SU-DHL-6 (cell line): Measurements from ENCODE around the gene TRAT1.

ENCODE experiments used
- H2AFZ ChIP-seq: fragments of 200-600 bp; sonication (generic); 2 replicates; pipeline ENCODE4 v1.6.1; 2014; ENCODE audit warnings: low read depth, mild to moderate bottlenecking, moderate library complexity, mixed read lengths, antibody characterized with exemption, low read length; ENCODE audit not compliant: severe bottlenecking
- H3F3A ChIP-seq: fragments of 200-600 bp; shearing (Covaris generic); 2 replicates; pipeline ENCODE4 v1.6.0; 2016; ENCODE audit warnings: antibody characterized with exemption, mild to moderate bottlenecking; ENCODE audit not compliant: insufficient read depth
- H3K27ac ChIP-seq: fragments of 200-600 bp; sonication (generic); 2 replicates; pipeline ENCODE4 v1.5.1; 2016; ENCODE audit warnings: low read depth, mild to moderate bottlenecking, low read length, moderate library complexity, mixed read lengths
- H3K27me3 ChIP-seq: fragments of 200-600 bp; sonication (generic), shearing (Covaris generic); 2 replicates; pipeline ENCODE4 v1.6.0; 2014; ENCODE audit warnings: mild to moderate bottlenecking, low read length
- H3K36me3 ChIP-seq: fragments of 200-600 bp; sonication (generic); 2 replicates; pipeline ENCODE4 v1.6.1; 2014; ENCODE audit warnings: mild to moderate bottlenecking, low read length, mixed read lengths
- H3K4me2 ChIP-seq: fragments of 300-600, 200-600 bp; shearing (Covaris generic), sonication (generic); 2 replicates; pipeline ENCODE4 v1.6.0; 2014; ENCODE audit warnings: low read length, low read depth, mild to moderate bottlenecking; ENCODE audit not compliant: poor library complexity, severe bottlenecking
- H3K4me3 ChIP-seq: fragments of 200-600 bp; sonication (generic); 2 replicates; pipeline ENCODE4 v1.5.1; 2014; ENCODE audit warnings: antibody characterized with exemption, low read length, mild to moderate bottlenecking, mixed read lengths; ENCODE audit not compliant: insufficient read depth, poor library complexity, severe bottlenecking
- H3K79me2 ChIP-seq: fragments of 200-600 bp; sonication (generic); 2 replicates; pipeline ENCODE4 v1.6.1; 2014; ENCODE audit warnings: mild to moderate bottlenecking, low read length, moderate library complexity; ENCODE audit not compliant: insufficient read depth
- H3K9ac ChIP-seq: fragments of 200-600 bp; sonication (generic); 2 replicates; pipeline ENCODE4 v1.7.0; 2014; ENCODE audit warnings: mild to moderate bottlenecking, low read length
- H3K9me2 ChIP-seq: fragments of 200-600 bp; sonication (generic); replicated peaks from 2 replicates; pipeline ENCODE4 v1.6.1; 2014; ENCODE audit warnings: low read length; ENCODE audit not compliant: insufficient read depth
- H3K9me3 ChIP-seq: fragments of 200-600 bp; sonication (generic); 2 replicates; pipeline ENCODE4 v1.6.1; 2014; ENCODE audit warnings: low read length, mixed read lengths; ENCODE audit not compliant: insufficient read depth
- H4K20me1 ChIP-seq: fragments of 200-600 bp; sonication (generic); 2 replicates; pipeline ENCODE4 v1.6.1; 2014; ENCODE audit warnings: low read depth, mild to moderate bottlenecking, antibody characterized with exemption, low read length, moderate library complexity, mixed read lengths
- CTCF ChIP-seq: fragments of 200-600 bp; sonication (generic); IDR thresholded peaks from one replicate; pipeline ENCODE4 v1.5.1; 2017; ENCODE audit warnings: antibody characterized with exemption, mild to moderate bottlenecking, low read length, moderate library complexity; ENCODE audit not compliant: insufficient read depth, poor library complexity, severe bottlenecking
- EZH2phosphoT487 ChIP-seq: fragments of 200-600 bp; sonication (generic), shearing (Covaris generic); conservative IDR thresholded peaks from 2 replicates; pipeline ENCODE4 v1.6.1; 2018; ENCODE audit warnings: mild to moderate bottlenecking, antibody characterized with exemption, low read length, moderate library complexity, mixed read lengths

TRAT1 gene

GRCh38 chr3:108822123-108822897 is at the start of gene TRAT1:
Gene TRAT1 (plus strand): TSS chr3:108822786. CDS start chr3:108822928, 142 bp downstream.
- Histone ChIP-seq H3K79me2 (no peaks in the 10 kb centered on the region), H2AFZ (no peak within 1 kb of the TSS), H4K20me1 (no peaks in the 10 kb centered on the region), H3K4me3 (no peak within 1 kb of the TSS), H3K27me3 (no peaks in the 10 kb centered on the region), H3K27ac (no peak within 1 kb of the TSS), H3K4me2 (no peak within 1 kb of the TSS), H3K9me2 (no peaks in the 10 kb centered on the region), H3F3A (no peaks in the 10 kb centered on the region), H3K36me3 (no peaks in the 10 kb centered on the region), H3K9ac (no peak within 1 kb of the TSS), H3K9me3 (no peaks in the 10 kb centered on the region)
- TF ChIP-seq EZH2phosphoT487 (no peak), CTCF (no peak)

GRCh38 chr3:108775649-108776048 is 46.9 kb upstream of the TRAT1 start:
- Histone ChIP-seq H3K9ac (no peak overlapping the region), H3K4me2 (no peak overlapping the region)

GRCh38 chr3:108779496-108779895 is 43.1 kb upstream of the TRAT1 start:
- Histone ChIP-seq H3K27ac (no peak overlapping the region), H2AFZ (no peak overlapping the region), H3K9me2 (no peaks in the 10 kb centered on the region), H3K27me3 (no peaks in the 10 kb centered on the region), H3K9me3 (no peaks in the 10 kb centered on the region), H3K9ac (no peak overlapping the region), H3F3A (no peaks in the 10 kb centered on the region), H3K79me2 (no peaks in the 10 kb centered on the region), H3K4me2 (no peak overlapping the region), H3K36me3 (no peaks in the 10 kb centered on the region), H4K20me1 (no peaks in the 10 kb centered on the region), H3K4me3 (no peak overlapping the region)
- no peak for TF ChIP-seq CTCF
- no peak for TF ChIP-seq EZH2phosphoT487

More at GRCh38 chr3:108775649-108776048, 46.9 kb upstream of the TRAT1 start:
- no peak for TF ChIP-seq EZH2phosphoT487
- no peak for TF ChIP-seq CTCF
- no peaks in the 10 kb centered on the region for H3K9me2 ChIP-seq
- H3K27me3 ChIP-seq = no peaks in the 10 kb centered on the region
- no peaks in the 10 kb centered on the region for H4K20me1 ChIP-seq
- no peak overlapping the region for H3K4me3 ChIP-seq
- no peaks in the 10 kb centered on the region for H3F3A ChIP-seq
- no peak overlapping the region for H2AFZ ChIP-seq
- no peaks in the 10 kb centered on the region for H3K79me2 ChIP-seq
- H3K36me3 ChIP-seq = no peaks in the 10 kb centered on the region
- H3K27ac ChIP-seq = no peak overlapping the region
- H3K9me3 ChIP-seq = no peaks in the 10 kb centered on the region
